Esophagus (tissue), 2 donors: ENCODE data around the gene SNRK. TPM values are rescaled to one million over a fixed set of nuclear protein-coding genes. Genes with fewer than 3 reads are reported as not detected.

Experiments used
- polyA plus RNA-seq, 2 donors: library from polyadenylated mRNA; stranded (reverse); fragments of 200-250 nt; gene quantifications; one replicate each; pipeline ENCODE4 v1.2.3, GENCODE V29; 2013
- donor health status: healthy with polysubstance abuse.
- donor health status: Bipolar disorder and iron deficiency.

The SNRK gene
- polyA plus RNA-seq, 2 donors, result 11.1 to 11.3 TPM

Other genes starting within 250 kb of the SNRK start
- 1 to 10 TPM; 2.0 to 7.2 TPM for gene POMGNT2, start 180.5 kb upstream of the SNRK start, polyA plus RNA-seq